H1 (cell line): Measurements from ENCODE around the gene CFD. TPM values are rescaled to one million over a fixed set of nuclear protein-coding genes. Genes with fewer than 3 reads are reported as not detected.

Experiments used
- CTCF ChIA-PET: fragments of 300-600 bp; sonication (Branson Sonifier 250); formaldehyde crosslinking; loops from one replicate; lab custom pipeline; 2021; ENCODE audit not compliant: partially characterized antibody; lab: Charles Lee
- POLR2A ChIA-PET: fragments of 300-600 bp; sonication (Branson Sonifier 250); formaldehyde crosslinking; loops from one replicate; lab custom pipeline; 2021; ENCODE audit warnings: inconsistent platforms; ENCODE audit not compliant: partially characterized antibody; lab: Charles Lee
- DNase-seq, 2 experiments: peaks; one replicate each; pipeline versions ENCODE4 v3.0.0 to v3.0.0-alpha.2; 2010 to 2022; ENCODE audit warnings: low spot score in 2 of 2, low read depth in 1 of 2, mixed read lengths in 1 of 2
- FAIRE-seq: peaks from 2 replicates; lab custom pipeline; 2011; peaks lifted over from hg19 to GRCh38; lab: Jason Lieb, UNC
- H2AFZ ChIP-seq: 2 replicates; pipeline ENCODE4 v1.8.1; 2012; ENCODE audit warnings: low read length, inconsistent platforms
- H2AK5ac ChIP-seq: 2 replicates; pipeline ENCODE4 v1.6.1; 2013; ENCODE audit warnings: low read depth, low read length
- H2BK120ac ChIP-seq: replicated peaks from 2 replicates; pipeline ENCODE3; 2013; ENCODE audit warnings: low read depth, low read length, inconsistent platforms
- H2BK12ac ChIP-seq: 2 replicates; pipeline ENCODE4 v1.6.1; 2013; ENCODE audit warnings: low read depth, low read length
- H2BK15ac ChIP-seq: 2 replicates; pipeline ENCODE4 v1.6.1; 2013; ENCODE audit warnings: low read length
- H2BK20ac ChIP-seq: 2 replicates; pipeline ENCODE4 v1.6.1; 2013; ENCODE audit warnings: low read length
- H2BK5ac ChIP-seq: 2 replicates; pipeline ENCODE4 v1.6.1; 2013; ENCODE audit warnings: low read depth, low read length
- H3K14ac ChIP-seq: 2 replicates; pipeline ENCODE4 v1.6.1; 2013; ENCODE audit warnings: inconsistent platforms; ENCODE audit not compliant: insufficient read length
- H3K18ac ChIP-seq: 2 replicates; pipeline ENCODE4 v1.6.1; 2013; ENCODE audit warnings: low read length; ENCODE audit errors: extremely low read depth
- H3K23ac ChIP-seq: 2 replicates; pipeline ENCODE4 v1.6.1; 2013; ENCODE audit warnings: inconsistent platforms; ENCODE audit not compliant: insufficient read length
- H3K23me2 ChIP-seq: 2 replicates; pipeline ENCODE4 v1.6.1; 2013; ENCODE audit warnings: low read depth, low read length
- H3K27ac ChIP-seq: 2 replicates; pipeline ENCODE4 v1.6.1; 2011; ENCODE audit warnings: low read depth, low read length, inconsistent platforms
- H3K27me3 ChIP-seq, 4 experiments: replicated peaks in 1 of 4; 1 replicate in 1 of 4; 2 replicates in 3 of 4; pipeline versions ENCODE4 v1.6.1 to v1.8.1; 2011 to 2013; ENCODE audit warnings: low read length in 3 of 4, mild to moderate bottlenecking in 3 of 4, inconsistent platforms in 2 of 4, mixed read lengths in 2 of 4, moderate library complexity in 1 of 4; ENCODE audit not compliant: control insufficient read depth in 3 of 4, insufficient read depth in 3 of 4; ENCODE audit errors: extremely low read depth in 1 of 4
- H3K36me3 ChIP-seq, 4 experiments: 2 replicates each; pipeline versions ENCODE4 v1.6.1 to v1.8.1; 2011 to 2013; ENCODE audit warnings: mild to moderate bottlenecking in 4 of 4, low read length in 3 of 4, moderate library complexity in 2 of 4, control low read depth in 1 of 4, inconsistent platforms in 1 of 4; ENCODE audit not compliant: insufficient read depth in 4 of 4, control insufficient read depth in 2 of 4
- H3K4ac ChIP-seq: replicated peaks from 2 replicates; pipeline ENCODE3; 2013; ENCODE audit warnings: low read length, low read depth, mixed read lengths, inconsistent platforms; ENCODE audit not compliant: insufficient read length
- H3K4me1 ChIP-seq, 4 experiments: replicated peaks in 1 of 4; 1 replicate in 1 of 4; 2 replicates in 3 of 4; pipeline versions ENCODE4 v1.6.1 to v1.8.1; 2011 to 2013; ENCODE audit warnings: low read length in 3 of 4, inconsistent platforms in 2 of 4, mixed read lengths in 1 of 4; ENCODE audit not compliant: insufficient read depth in 4 of 4, control insufficient read depth in 3 of 4
- H3K4me2 ChIP-seq, 2 experiments: 2 replicates each; pipeline versions ENCODE4 v1.6.1 to v1.8.1; 2011 to 2013; ENCODE audit warnings: low read depth in 2 of 2, low read length in 2 of 2, control low read depth in 1 of 2, inconsistent platforms in 1 of 2, mild to moderate bottlenecking in 1 of 2; ENCODE audit not compliant: insufficient read depth in 1 of 2
- H3K4me3 ChIP-seq, 4 experiments: fragments of 200-600, 300-600 bp in 1 of 4; sonication (generic), shearing (Covaris generic), sonication (Bioruptor Twin) in 1 of 4; 2 replicates each; pipeline versions ENCODE4 v1.5.1 to v1.8.1; 2011 to 2016; ENCODE audit warnings: low read length in 4 of 4, low read depth in 3 of 4, control low read depth in 2 of 4, inconsistent platforms in 2 of 4, mild to moderate bottlenecking in 2 of 4, mixed read lengths in 1 of 4, moderate library complexity in 1 of 4; ENCODE audit not compliant: insufficient read depth in 2 of 4; ENCODE audit errors: extremely low read depth in 1 of 4
- H3K56ac ChIP-seq: replicated peaks from 2 replicates; pipeline ENCODE3; 2013; ENCODE audit warnings: low read depth, mild to moderate bottlenecking, mixed read lengths, low read length, inconsistent platforms; ENCODE audit not compliant: insufficient read length
- H3K79me1 ChIP-seq: 2 replicates; pipeline ENCODE4 v1.6.1; 2013; ENCODE audit warnings: low read depth, low read length, control low read depth
- H3K79me2 ChIP-seq, 2 experiments: 2 replicates each; pipeline versions ENCODE4 v1.6.1 to v1.8.1; 2012 to 2013; ENCODE audit warnings: low read length in 2 of 2, mild to moderate bottlenecking in 2 of 2, inconsistent platforms in 1 of 2; ENCODE audit not compliant: insufficient read depth in 2 of 2, control insufficient read depth in 1 of 2
- H3K9ac ChIP-seq, 4 experiments: replicated peaks in 1 of 4; 1 replicate in 1 of 4; 2 replicates in 3 of 4; pipeline versions ENCODE4 v1.6.1 to v1.8.1; 2011 to 2013; ENCODE audit warnings: low read depth in 3 of 4, low read length in 3 of 4, control low read depth in 2 of 4, mild to moderate bottlenecking in 2 of 4, moderate library complexity in 2 of 4, inconsistent platforms in 1 of 4; ENCODE audit errors: extremely low read depth in 1 of 4
- H3K9me3 ChIP-seq, 2 experiments: 2 replicates each; pipeline versions ENCODE4 v1.6.1 to v1.8.1; 2012 to 2013; ENCODE audit warnings: mild to moderate bottlenecking in 2 of 2, moderate library complexity in 2 of 2, control low read depth in 1 of 2, inconsistent platforms in 1 of 2, low read depth in 1 of 2, low read length in 1 of 2, mixed read lengths in 1 of 2; ENCODE audit not compliant: insufficient read depth in 2 of 2
- H4K20me1 ChIP-seq, 2 experiments: replicated peaks in 1 of 2; 2 replicates each; pipeline versions ENCODE3 to v1.8.1; 2011 to 2013; ENCODE audit warnings: inconsistent platforms in 2 of 2, low read length in 2 of 2, mild to moderate bottlenecking in 1 of 2; ENCODE audit not compliant: insufficient read depth in 2 of 2, control insufficient read depth in 1 of 2
- H4K5ac ChIP-seq: 2 replicates; pipeline ENCODE4 v1.6.1; 2013; ENCODE audit warnings: low read length, low read depth, mixed read lengths, inconsistent platforms; ENCODE audit not compliant: insufficient read length
- H4K8ac ChIP-seq: 2 replicates; pipeline ENCODE4 v1.8.0; 2013; ENCODE audit warnings: mild to moderate bottlenecking, moderate library complexity, low read length, inconsistent platforms; ENCODE audit not compliant: insufficient read depth; ENCODE audit errors: extremely low read depth
- H4K91ac ChIP-seq: replicated peaks from 2 replicates; pipeline ENCODE3; 2013; ENCODE audit warnings: low read length, mixed read lengths, inconsistent platforms; ENCODE audit not compliant: insufficient read length
- BACH1 ChIP-seq: IDR thresholded peaks from 2 replicates; pipeline ENCODE4 v1.6.1; 2012; ENCODE audit warnings: low read length, improper control_type of control experiment
- BCL11A ChIP-seq, 2 experiments: IDR thresholded peaks; one replicate each; pipeline ENCODE4 v1.6.1; 2011; ENCODE audit warnings: low read depth in 2 of 2, low read length in 2 of 2, mild to moderate bottlenecking in 2 of 2
- CHD1 ChIP-seq: IDR thresholded peaks from 2 replicates; pipeline ENCODE4 v1.6.1; 2012; ENCODE audit warnings: low read depth, low read length, improper control_type of control experiment
- GTF2F1 ChIP-seq: IDR thresholded peaks from 2 replicates; pipeline ENCODE4 v1.6.1; 2012; ENCODE audit warnings: low read depth, low read length, improper control_type of control experiment, borderline replicate concordance
- NANOG ChIP-seq: IDR thresholded peaks from 2 replicates; pipeline ENCODE4 v1.6.1; 2011; ENCODE audit warnings: low read length, low read depth, mild to moderate bottlenecking, inconsistent platforms; ENCODE audit not compliant: insufficient read depth, poor library complexity, severe bottlenecking
- POLR2AphosphoS5 ChIP-seq: IDR thresholded peaks from 2 replicates; pipeline ENCODE4 v1.6.1; 2011; ENCODE audit warnings: low read depth, low read length
- RXRA ChIP-seq: IDR thresholded peaks from 2 replicates; pipeline ENCODE4 v1.6.1; 2011; ENCODE audit warnings: low read depth, mild to moderate bottlenecking, low read length, moderate library complexity; ENCODE audit not compliant: insufficient read depth
- SIRT6 ChIP-seq: IDR thresholded peaks from one replicate; pipeline ENCODE4 v1.7.1; 2012; ENCODE audit warnings: low read length, inconsistent platforms
- SP1 ChIP-seq: IDR thresholded peaks from 2 replicates; pipeline ENCODE4 v1.6.1; 2011; ENCODE audit warnings: low read depth, low read length
- SP2 ChIP-seq: IDR thresholded peaks from 2 replicates; pipeline ENCODE4 v1.6.1; 2012; ENCODE audit warnings: mild to moderate bottlenecking, low read length, inconsistent platforms
- TCF12 ChIP-seq: IDR thresholded peaks from 2 replicates; pipeline ENCODE4 v1.6.1; 2011; ENCODE audit warnings: low read depth, mild to moderate bottlenecking, low read length
- WGBS, 2 experiments: shearing (Covaris generic) in 1 of 2; methylation state at CpG; one replicate each; pipeline versions ENCODE4 v1.1.6 to v1.1.7; 2013 to 2015; ENCODE audit warnings: low lambda C conversion rate in 2 of 2, mixed read lengths in 2 of 2, inconsistent platforms in 1 of 2, low coverage in 1 of 2, missing lambda C conversion rate in 1 of 2; ENCODE audit not compliant: insufficient replicate concordance in 2 of 2, insufficient coverage in 1 of 2, insufficient read length in 1 of 2; ENCODE audit errors: extremely low coverage in 1 of 2, missing lambda C conversion rate in 1 of 2; 5-methylcytosine and 5-hydroxymethylcytosine counted together
- polyA plus RNA-seq, 7 experiments: library from polyadenylated mRNA; depleted of rRNA in 3 of 7; stranded (reverse) in 5 of 7; unstranded in 2 of 7; fragments of >200 nt in 5 of 7; fragments of 200-250 nt in 2 of 7; gene quantifications; 1 replicate in 5 of 7; 2 replicates in 1 of 7; 4 replicates in 1 of 7; pipeline versions ENCODE4 v1.2.1 to v1.2.3, GENCODE V29; 2011 to 2013; ENCODE audit warnings: missing spikeins in 2 of 7, mixed read lengths in 2 of 7
- total RNA-seq: library from RNA; stranded (reverse); fragmentation: NEBNext Ultra II Directional; extraction: Animal tissue kit (Norgen Biotek cat#: 25700); gene quantifications from 2 replicates; pipeline ENCODE4 v1.2.1, GENCODE V29; 2021
- TF ChIP-seq, protein P1 (sequence below): IDR thresholded peaks from 2 replicates; pipeline ENCODE4 v1.6.1; 2012; ENCODE audit warnings: inconsistent platforms

Gene CFD
- total and polyA plus RNA-seq, 2 of the 8 experiments (the other 6 are each of a cell fraction or from before 2014, with no cell fraction given): 1.7 to 2.8 TPM

GRCh38 chr19:888581-889385 is 29.3 kb downstream of the CFD start:
- H4K91ac ChIP-seq: no peak overlapping the region
- H2BK12ac ChIP-seq: no peak overlapping the region
- H3K23ac ChIP-seq: no peak overlapping the region
- H2AFZ ChIP-seq: no peak overlapping the region
- H4K8ac ChIP-seq: no peak overlapping the region
- H3K18ac ChIP-seq: no peak overlapping the region
- no peak overlapping the region for H2BK5ac ChIP-seq
- 91% methylated on average over 30 of the region's 30 CpGs; no CpG with 5 or more reads in 1 of the 2 experiments for WGBS, 2 experiments
- H3K79me2 ChIP-seq: no peaks in the 10 kb centered on the region; a peak in 1 of 4 replicates
- no peak overlapping the region for H3K4ac ChIP-seq
- H3K9me3 ChIP-seq: no peaks in the 10 kb centered on the region
- no peak overlapping the region for H3K4me2 ChIP-seq
- H3K79me1 ChIP-seq: peaks cover 7% of the 10 kb centered on the region
- H3K4me1 ChIP-seq: peaks cover 0 to 2% (median 0%) of the 10 kb centered on the region in 4 experiments; a peak in 2 of 7 replicates
- ChIA-PET POLR2A (interaction anchor here (0.9 to 8.8 kb wide), 2 partner anchors 11 to 17 kb away, joined by 3 to 82 read pairs; no protein-coding TSS in a partner anchor), CTCF (interaction anchor here (1.1 to 1.2 kb wide), 3 partner anchors 9 to 15 kb away, joined by 3 to 5 read pairs (median 4); no protein-coding TSS in a partner anchor)
- no peak overlapping the region for H4K5ac ChIP-seq
- H2BK120ac ChIP-seq: no peak overlapping the region
- no peak overlapping the region for H3K9ac ChIP-seq
- H2AK5ac ChIP-seq: no peak overlapping the region
- peaks cover 0 to 21% (median 10%) of the 10 kb centered on the region in 4 experiments; a peak in 4 of 8 replicates for H3K36me3 ChIP-seq
- peaks cover 3% of the 10 kb centered on the region; the same call in 1 of the 2 replicates for H3K23me2 ChIP-seq
- no peak overlapping the region for H2BK15ac ChIP-seq
- FAIRE-seq: no peak
- H3K27me3 ChIP-seq: no peaks in the 10 kb centered on the region
- H3K14ac ChIP-seq: no peak overlapping the region
- no peak overlapping the region for H2BK20ac ChIP-seq
- DNase-seq: no peak
- H3K4me3 ChIP-seq: no peak overlapping the region
- H3K56ac ChIP-seq: no peak overlapping the region
- peaks cover 5 to 13% of the 10 kb centered on the region in 2 experiments for H4K20me1 ChIP-seq
- no peak overlapping the region for H3K27ac ChIP-seq
- no peak for TF ChIP-seq RXRA
- TF ChIP-seq NANOG: no peak
- TF ChIP-seq POLR2AphosphoS5: no peak
- no peak for TF ChIP-seq SIRT6
- TF ChIP-seq, protein P1, sequence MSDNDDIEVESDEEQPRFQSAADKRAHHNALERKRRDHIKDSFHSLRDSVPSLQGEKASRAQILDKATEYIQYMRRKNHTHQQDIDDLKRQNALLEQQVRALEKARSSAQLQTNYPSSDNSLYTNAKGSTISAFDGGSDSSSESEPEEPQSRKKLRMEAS: no peak
- no peak for TF ChIP-seq TCF12
- TF ChIP-seq CHD1: no peak
- TF ChIP-seq SP2: no peak
- TF ChIP-seq GTF2F1: no peak
- TF ChIP-seq BCL11A (IDR thresholded peaks at IDR 0.05; ENCODE audit: low read depth in 2 of 2, low read length in 2 of 2): no peak
- TF ChIP-seq BACH1: no peak
- no peak for TF ChIP-seq SP1
